GM18519 (cell line): Measurements from ENCODE around the gene SMLR1.
A peak's percentile ranks its signal among the peaks of the same experiment; 100 is the strongest.

ENCODE experiments used
- ATAC-seq: cut with Tn5 transposase; IDR thresholded peaks from one replicate; pipeline ENCODE4 v1.9.1; 2021; ENCODE audit warnings: mild to moderate bottlenecking, moderate library complexity; ENCODE audit not compliant: unreplicated experiment, low FRiP score

Gene SMLR1

GRCh38 chr6:130848945-130849344 lies 21.7 kb downstream of the SMLR1 start:
- peak; percentile 96 for ATAC-seq

GRCh38 chr6:130849594-130849993 lies 22.4 kb downstream of the SMLR1 start:
- no peak for ATAC-seq

GRCh38 chr6:130851026-130851425 lies 23.8 kb downstream of the SMLR1 start:
- ATAC-seq: no peak

DNA sequence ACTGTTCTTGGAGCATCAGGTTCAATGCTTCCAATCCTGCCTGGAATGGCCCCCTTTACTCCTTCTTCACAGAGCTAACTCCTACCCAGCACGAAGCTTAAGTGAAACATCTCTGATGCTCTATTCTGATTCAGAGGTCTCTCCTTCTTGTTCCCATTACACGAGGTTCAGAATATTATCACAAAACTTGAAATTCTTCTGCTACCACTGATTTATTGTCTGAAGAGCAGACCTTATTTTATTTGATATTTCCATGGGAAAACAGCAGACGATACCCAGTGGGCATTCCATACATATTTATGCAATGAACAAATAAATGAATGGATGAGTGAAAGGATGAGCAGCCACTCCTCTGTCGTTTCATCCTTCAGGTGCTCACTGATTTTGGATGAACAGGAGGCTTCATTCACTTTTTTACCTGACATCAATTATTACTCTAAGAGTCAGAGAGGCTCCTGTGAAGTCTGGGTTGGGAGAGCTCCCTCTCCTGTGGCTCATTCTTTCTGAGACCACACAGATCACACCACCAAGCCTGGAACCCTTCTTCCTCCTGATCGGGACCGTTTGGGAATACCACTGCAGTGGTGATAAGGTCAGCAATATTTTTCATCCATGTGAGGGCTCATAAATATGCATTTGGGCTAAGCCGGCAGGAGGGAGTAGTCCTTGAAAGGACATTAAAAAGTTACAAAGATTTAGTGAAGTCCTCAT lies 25.8 kb downstream of the SMLR1 start:
- no peak for ATAC-seq

DNA sequence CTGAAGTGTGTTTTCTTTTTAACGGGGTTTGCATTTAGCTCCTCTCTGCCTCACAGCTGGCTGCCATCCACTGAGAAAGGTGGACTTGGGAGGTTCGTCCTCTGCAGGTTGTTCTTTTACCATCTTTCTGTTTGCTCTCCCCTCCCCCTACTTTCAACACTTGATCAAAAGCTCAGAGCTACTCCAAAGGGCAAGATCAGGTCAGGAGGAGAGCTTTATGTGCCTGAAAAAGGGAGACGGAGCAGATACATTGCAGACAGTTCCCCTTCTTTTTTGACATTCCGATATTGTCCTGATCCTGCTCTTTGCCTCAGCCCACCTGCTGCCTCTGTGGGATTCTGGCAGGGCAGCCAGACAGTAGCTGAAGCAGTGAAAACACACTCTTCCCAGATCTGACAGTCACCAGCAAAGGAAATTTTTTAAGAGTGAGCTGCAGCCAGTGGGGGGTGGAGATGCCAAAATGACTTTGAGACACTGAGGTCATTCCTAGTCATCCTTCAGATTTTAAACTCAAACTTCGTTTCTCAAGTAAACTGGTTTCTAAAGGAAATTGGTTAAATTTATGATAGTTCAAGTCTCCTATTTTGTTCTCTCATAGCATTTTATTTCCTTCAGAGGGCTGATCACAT lies 26.5 kb downstream of the SMLR1 start:
- no peak for ATAC-seq

- ATAC-seq: no peak
Observed at GRCh38 chr6:130858054-130858453, 30.8 kb downstream of the SMLR1 start.

- ATAC-seq: no peak
Observed at GRCh38 chr6:130858498-130859160, 31.4 kb downstream of the SMLR1 start.

GRCh38 chr6:130859161-130859867 lies 32.1 kb downstream of the SMLR1 start:
- ATAC-seq: no peak

DNA sequence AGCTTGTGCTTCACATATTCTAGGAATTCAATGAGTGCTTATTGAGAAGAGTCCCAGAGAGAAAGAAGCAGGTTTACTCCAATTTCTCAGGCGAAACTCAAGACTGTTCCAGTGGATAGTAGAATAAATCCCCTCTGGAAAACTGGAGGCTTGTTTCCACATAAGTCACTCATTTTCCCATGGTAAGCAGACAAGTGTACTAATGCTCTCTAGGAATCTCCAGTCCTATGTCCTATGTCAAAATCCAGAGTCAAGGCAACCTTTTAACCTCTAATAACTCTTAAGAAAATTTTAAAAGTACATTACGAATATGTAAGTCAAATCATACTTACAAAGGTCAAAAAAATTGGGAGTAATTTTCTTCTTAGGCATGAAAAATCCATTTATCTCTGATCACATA lies 35.2 kb downstream of the SMLR1 start:
- no peak for ATAC-seq

DNA sequence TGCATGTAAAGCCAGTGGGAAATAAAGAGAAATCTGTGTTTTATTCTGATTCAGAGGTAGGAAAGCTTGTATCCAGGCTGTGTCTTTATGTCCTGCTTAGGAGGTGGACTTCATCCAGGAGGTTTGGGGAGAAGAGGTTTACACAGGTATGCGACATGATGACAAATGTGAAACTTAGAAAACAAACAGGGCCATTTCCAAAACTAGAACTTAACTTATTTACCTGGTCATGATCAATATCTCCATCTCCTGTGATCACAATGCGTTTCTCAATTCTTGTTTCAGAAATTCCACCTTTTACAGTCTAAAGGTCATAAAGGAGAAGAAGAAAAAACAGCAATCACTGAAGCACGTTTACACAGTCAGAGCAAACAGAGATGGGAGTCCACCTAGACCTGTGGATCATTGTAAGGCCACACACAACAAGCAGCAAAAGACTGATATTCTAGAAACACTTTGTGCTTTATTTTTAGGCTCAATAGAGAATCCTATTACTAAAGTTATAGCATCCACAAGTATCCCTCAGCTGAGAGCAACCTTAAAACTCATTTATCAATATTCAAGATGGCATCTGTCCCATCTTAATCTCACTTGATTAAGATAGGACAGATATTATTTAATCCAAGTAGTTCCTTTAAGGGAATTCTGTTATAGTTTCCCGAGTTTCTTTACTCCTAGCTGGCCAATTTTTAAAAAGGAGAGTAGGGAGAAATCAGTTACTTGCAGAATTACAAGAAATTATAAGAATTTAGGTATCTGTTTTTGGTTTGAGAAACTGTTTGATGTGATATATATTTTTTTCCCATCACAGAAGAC lies 36.4 kb downstream of the SMLR1 start:
- ATAC-seq: no peak

DNA sequence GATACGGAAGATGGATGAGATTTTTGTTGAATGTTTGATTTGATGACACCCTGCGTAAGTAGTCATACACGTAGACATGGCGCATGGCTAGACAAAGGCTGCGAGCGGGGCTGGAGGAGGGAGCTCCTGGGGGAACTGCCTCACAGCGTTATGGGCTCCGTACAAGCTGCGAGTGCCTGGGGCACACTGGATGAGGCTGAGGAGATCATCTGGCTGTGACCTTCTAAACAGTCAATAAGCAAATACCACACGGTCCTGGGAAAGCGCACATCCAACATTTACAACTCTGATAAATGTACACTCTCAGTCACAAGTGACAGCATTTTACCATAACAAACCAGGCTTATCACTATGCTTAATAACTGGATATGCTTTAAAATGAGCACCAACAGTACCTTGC lies 37.1 kb downstream of the SMLR1 start:
- ATAC-seq: no peak

DNA sequence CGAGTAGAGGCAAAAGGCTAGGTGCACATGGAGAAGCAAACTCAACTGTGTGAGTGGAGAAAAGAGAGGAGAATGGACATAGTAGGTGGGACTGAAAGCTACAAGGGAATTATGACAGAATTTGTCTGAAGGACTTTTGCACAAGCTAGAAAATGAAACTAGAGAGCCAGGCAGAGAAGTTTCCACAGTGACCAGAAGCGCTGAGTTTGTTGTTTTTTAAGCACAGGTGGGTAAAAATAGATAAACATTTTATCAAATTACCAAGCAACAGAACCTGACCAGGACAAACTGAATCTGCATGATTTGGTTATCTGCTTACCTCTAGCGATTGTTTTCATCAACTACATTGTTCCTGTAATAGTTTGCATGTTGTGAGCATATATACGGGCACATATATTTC lies 38.6 kb downstream of the SMLR1 start:
- ATAC-seq: no peak

- ATAC-seq: no peak
Observed at GRCh38 chr6:130869681-130870080, 42.5 kb downstream of the SMLR1 start.

DNA sequence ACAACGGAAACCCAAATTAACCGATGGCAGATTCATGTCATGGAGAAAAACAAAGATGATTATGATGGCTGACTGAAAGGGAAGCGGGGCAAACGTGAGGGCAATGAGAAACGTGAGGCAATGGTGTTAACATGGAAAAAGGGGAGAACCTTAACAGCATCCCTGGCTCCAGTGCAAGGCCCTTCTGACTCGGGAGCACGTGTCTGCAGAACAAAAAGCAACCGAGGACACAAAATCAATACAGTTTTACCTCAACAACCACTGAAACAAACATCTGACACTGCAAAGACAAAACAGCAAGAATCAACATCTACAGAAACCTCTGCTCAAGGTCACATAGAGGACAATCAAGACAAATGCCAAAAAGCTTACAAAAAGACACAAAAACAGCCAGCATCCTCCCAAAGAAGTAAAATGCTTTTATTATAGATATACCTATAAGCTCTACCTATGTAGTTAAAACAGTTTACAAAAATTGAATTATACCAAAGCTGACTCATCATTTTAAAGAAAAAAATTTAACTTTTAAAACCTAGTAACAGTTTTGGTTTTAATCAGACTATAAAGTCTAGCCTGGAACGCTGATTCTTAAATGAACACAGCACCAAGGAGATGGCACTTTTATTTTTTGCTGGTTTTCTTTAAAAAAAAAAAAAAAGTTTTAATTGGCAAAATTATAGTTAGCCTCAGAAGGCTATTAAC lies 43.1 kb downstream of the SMLR1 start:
- no peak for ATAC-seq

- peak; percentile 51 for ATAC-seq
Observed at GRCh38 chr6:130872250-130873095, 45.3 kb downstream of the SMLR1 start.

DNA sequence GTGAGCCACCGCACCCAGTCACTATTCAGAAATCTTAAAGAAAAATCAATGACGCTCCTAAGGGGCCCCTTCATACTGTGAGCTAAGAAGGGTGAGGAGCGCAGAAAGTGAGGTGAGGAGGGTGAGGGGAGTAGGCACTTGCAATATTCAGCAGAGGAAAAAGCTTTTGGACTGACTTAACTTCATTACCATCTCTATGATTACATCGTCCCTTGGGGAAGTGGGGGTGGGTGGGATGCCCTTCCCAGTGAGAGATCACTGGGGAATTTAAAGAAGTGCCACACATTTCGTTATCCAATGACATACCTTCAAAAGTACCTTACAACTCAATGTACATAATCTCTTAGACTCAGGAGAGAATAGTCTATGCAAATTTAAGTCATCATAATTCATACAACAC lies 46.5 kb downstream of the SMLR1 start:
- ATAC-seq: no peak

DNA sequence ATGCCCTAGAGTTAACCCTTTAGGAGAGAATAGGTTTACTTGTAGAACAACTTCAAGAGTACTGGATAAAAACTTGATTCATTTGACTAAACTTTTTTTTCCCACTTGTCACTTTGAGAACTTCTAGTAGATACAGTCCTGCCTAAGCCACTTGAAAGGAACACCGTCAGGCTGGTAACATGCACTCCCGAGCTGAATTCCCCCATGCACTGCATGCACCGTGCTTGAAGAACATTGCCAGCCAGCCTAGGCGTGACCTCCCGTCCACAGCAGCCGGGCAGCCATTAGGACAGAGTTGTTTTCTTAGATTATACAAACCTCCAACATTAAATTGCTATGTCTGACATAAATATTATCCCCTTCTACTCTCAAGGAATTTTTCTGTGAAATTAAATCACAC lies 52.6 kb downstream of the SMLR1 start:
- ATAC-seq: no peak

DNA sequence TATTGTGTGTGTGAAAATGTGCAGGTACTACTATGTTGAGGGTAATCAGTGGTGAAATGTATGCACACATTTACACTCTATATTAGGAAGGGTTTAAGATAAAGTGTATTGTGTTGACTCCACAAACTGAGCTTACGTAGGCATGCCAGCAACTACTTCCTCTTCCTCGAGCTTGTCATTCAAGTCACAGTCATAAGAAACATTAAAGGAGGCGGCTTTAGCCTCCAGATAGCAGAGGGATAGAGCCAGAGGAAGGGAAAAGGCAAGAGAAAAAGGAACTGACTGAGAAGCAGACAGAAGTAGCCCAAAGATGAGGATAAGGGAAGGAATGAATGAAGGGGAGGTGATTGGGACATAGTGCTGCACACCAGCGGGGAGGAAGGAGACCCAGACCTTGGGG lies 55.2 kb downstream of the SMLR1 start:
- no peak for ATAC-seq
